HG03571 (cell line): ENCODE measurements around the gene MRTFA.
"Not testable (repeated sequence)": the region's sequence is repeated elsewhere in the genome, so short reads cannot be mapped to it uniquely, and the experiment has no call there.

Experiments
- ATAC-seq: cut with Tn5 transposase; IDR thresholded peaks from one replicate; pipeline ENCODE4 v1.9.1; 2021; ENCODE audit not compliant: unreplicated experiment

Gene MRTFA

DNA sequence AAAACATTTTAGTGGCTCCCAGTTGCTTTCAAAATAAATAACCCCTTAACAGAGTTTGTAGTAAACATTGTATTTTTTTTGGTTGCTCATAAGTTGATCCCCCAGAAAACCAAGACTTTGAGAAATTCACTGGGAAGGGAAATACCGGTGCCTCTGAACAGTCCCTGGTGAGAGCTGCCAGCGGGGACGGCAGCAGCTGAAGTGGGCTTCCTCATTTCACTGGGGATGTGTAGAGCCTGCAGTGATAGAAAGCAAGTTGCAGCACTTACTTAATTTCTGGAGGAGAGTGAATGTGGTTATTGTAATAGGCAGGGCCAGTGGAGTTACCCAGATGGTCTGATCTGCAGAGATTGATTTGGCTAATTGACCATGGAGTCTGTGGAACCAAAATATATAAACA lies 24.2 kb upstream of the MRTFA start:
- ATAC-seq = no peak

DNA sequence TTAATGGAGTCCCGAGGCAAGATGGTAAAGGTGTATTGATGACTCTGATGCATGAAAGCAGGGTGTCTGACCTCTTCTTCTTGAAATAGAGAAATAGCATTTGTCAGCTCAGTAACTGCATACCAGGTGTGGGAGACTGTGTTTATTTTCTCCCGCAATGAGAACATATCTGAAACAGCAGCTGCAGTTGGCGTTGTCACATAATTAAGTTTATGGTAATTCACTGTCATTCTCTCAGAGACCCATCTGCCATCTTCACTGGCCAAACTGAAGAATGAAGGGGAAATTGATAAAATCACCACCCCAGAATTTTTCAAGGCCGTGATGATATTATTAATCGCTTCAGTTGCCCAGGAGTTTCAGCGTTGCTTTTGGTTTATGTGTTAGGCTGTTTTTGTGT lies 22.6 kb upstream of the MRTFA start:
- no peak for ATAC-seq

DNA sequence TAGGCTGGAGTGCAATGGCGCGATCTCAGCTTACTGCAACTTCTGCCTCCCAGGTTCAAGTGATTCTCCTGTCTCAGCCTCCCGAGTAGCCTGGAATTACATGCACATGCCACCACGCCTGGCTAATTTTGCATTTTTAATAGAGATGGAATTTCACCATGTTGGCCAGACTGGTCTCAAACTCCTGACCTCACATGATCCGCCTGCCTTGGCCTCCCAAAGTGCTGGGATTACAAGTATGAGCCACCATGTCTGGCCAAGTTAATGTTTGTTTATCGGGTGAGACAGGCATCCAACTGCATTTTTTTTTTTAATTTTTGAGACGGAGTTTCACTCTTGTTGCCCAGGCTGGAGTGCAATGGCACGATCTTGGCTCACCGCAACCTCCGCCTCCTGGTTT lies 20.1 kb upstream of the MRTFA start:
- not testable (repeated sequence) for ATAC-seq

DNA sequence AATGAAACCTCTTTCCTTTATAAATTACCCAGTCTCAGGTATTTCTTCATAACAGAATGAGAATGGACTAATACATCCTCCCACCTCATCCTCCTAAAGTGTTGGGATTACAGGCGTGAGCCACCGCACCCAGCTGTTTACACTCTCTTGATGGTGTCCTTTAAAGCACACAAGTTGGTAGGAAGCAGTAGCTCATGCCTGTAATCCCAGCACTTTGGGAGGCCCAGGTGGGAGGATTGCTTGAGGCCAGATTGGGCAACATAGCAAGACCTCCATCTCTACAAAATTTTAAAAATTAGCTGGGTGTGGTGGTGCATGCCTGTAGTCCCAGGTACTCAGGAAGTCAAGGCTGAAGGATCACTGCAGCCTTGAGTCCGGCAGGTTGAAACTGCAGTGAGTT lies 19.4 kb upstream of the MRTFA start:
- ATAC-seq = not testable (repeated sequence)

DNA sequence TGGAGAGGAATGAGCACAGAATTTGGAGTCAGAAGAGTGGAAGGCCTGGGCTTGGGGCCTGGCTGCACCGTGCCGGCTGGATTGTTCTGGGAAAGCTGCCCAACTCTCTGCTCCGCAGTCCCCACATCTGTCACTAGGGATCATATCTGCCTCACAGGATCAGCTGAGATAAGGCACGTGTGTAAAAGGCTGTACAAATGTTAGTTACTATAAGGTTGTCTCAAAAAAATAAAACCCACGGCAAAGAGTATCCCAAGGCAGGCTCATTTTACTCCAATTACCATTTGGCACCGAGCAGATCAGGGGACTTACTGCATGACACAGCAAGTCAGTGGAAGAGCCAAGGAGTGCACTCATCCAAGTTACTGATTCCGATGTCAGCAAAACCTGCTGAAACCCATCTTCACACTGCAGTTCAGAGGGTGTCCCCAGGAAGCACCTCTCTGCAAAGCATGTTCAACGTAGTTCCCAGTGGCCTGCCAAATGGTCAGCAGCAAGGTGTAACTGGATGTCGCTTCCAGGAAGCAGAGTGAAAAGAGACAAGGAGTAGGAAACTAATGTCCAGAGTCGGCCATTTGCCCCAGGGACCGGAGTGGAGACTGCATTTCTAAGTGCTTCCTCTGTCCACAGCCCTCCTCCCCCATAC lies 18.1 kb upstream of the MRTFA start:
- no peak for ATAC-seq

DNA sequence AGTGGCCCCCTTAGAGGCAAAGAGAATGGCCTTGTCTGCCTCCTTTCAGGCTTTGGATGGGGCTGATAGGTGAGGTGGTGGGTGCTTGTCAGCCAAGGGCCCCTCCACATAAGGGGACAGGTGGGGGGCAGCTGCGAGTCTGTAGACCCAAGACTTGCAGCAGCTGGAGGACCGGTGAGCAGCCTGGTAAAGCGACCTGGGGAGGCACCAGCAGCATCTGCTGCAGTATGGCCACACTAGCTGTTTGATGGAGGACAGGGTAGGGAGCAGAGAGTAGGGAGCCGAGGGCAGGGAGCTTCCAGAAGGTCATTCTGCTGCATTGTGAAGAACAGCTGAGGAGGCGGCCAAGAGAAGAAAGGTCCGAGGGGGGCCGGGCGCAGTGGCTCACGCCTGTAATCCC lies 16.8 kb upstream of the MRTFA start:
- ATAC-seq = no peak

DNA sequence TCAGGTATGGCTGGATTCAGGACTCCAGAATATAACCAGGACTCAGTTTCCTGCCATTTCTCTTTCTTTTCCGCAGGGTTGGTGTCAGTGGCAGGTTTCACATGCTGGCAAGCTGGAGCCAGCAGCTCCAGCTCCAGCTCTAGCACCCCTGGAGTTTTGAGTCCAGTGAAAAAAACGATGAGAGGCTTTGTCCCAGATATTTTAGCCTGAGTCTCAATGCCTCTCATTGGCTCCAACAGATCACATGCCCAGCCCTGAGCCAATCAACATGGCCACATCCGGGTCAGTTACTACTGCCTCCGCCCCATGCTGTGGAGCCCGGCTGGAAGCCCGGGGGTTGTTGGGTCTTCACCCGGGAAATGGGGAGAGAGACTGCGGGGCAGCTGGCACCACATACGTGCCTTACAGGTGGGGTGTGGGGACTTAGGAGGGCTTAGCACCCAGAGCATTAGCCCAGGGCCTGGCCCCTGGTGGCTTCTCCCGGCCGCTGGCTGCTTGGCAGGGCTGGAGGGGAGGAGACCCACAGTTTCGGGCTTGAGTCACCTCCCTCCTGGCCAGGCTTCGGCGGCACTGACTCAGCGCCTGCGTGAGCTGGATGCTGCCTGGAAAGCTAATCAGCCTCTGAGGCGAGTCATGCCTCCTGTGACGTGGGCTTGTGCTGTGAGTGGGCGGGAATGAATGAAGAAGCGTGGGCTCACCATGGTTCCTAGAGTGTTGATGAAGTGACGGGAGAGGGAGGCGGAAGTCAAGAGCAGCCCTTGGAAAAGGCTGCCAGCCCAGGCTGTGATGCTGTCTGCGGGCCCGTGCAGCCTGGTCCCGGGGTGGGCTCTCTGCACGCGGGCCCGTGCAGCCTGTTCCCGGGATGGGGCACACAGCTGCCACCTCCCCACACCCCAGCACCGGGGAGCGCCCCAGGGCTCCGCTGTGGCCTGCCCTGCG lies 15.3 kb upstream of the MRTFA start:
- no peak for ATAC-seq

DNA sequence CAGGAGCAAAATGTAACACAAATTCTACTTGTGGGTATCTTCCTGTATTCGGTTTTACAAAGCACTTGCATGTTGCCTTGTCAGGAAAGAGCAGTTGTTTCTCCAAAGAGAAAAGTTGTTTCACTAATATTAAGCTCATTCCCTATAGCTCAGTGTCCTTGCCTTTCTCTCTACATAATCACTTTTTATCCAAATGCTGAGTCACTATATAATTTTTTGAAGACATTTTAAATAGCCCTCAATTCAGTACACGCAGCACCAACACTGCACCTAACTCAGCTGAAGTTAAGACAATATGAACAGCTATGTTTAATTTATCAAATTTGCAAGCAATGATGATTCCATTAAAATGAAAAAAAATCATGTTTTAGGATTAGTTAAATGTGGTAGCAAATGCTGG lies 14.5 kb upstream of the MRTFA start:
- ATAC-seq = no peak

DNA sequence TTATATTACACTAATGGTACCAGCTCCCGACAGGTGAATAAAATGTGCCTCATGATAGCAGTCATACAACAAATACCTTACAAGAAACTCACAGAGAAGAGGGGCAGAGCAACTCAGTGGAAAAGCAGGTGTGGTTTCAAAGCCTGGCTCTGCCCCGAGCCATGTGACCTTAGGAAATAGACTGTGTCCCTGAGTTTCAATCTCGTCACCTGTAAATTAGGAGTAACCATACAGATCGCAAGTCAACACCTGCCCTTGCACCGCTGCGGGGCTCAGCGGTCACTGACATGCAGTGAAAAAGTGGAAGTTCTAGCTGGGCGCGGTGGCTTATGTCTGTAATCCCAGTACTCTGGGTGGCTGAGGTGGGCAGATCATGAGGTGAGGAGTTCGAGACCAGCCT lies 11.9 kb upstream of the MRTFA start:
- no peak for ATAC-seq

DNA sequence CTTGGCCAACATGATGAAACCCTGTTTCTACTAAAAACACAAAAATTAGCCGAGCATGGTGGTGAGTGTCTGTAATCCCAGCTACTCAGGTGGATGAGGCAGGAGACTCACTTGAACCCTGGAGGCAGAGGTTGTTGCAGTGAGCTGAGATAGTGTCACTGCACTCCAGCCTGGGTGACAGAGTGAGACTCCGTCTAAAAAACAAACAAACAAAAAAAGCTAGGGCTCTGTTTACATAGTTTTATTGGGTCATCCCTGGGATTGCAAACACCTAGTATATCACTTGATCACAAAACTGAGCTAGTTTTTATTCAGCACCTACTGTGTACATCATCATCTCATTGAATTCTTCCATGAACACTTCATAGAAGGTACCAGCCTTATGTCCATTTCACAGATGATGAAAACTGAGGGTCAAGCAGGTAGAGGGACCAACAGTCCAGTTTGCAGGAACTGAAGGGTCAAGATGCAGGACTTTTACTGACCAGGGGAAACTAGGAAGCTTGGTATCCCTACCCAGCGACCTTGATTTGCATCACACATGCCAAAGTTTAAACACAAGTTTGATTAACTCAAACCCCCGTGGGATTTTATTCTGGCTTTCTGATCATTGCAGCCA lies 9.2 kb upstream of the MRTFA start:
- ATAC-seq = no peak

DNA sequence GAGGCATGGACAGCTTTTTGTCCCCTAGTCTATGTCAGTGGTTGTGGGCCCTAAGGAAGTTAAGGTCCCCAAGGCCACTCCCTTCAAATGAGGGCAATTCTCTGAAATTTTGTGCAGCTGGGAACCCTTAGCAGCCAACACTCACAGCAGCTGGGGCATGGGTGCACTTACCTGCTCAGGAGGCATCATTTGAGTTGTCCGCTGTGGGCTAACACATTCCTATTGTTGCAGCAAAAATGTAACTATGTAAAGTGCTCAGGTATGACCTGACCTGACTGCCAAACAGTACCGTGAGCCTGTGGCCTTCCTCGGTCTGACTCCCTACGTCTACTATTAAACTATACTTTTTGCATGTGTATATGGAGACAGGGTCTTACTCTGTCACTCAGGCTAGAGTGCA lies 5.8 kb upstream of the MRTFA start:
- ATAC-seq = no peak

DNA sequence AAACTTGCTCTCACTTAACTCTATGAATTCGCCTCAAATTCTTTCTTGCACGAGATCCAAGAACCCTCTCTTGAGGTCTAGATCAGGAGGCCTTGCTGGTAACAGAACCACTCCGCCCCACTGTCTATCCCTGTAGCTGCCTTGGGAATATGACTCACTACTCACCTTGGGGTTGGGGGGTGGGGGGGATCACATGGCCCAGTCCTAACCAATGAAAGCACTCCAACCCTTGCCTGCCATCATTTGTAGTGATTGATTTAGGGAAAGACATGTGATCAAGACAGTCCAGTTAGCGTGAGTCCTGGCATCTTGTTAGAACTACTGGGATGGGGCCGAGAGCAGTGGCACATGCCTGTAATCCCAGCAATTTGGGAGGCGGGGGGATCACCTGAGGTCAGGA lies 4.8 kb upstream of the MRTFA start:
- no peak for ATAC-seq

DNA sequence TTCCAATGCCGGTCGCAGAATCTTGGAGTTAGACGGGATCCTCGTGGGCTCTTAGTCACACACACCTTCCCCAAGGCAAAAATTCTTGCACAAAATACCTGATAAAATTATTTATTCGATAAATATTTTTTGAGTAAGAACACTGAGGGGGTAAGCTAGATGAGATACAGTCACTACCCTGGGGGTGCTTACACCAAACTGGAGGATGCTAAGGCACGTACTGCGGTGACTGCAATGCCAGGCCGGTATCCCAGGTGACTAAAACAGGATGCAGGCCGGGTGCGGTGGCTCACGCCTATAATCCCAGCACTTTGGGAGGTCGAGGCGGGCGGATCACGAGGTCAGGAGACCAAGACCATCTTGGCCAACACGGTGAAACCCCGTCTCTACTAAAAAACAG lies 1.7 kb upstream of the MRTFA start:
- no peak for ATAC-seq

DNA sequence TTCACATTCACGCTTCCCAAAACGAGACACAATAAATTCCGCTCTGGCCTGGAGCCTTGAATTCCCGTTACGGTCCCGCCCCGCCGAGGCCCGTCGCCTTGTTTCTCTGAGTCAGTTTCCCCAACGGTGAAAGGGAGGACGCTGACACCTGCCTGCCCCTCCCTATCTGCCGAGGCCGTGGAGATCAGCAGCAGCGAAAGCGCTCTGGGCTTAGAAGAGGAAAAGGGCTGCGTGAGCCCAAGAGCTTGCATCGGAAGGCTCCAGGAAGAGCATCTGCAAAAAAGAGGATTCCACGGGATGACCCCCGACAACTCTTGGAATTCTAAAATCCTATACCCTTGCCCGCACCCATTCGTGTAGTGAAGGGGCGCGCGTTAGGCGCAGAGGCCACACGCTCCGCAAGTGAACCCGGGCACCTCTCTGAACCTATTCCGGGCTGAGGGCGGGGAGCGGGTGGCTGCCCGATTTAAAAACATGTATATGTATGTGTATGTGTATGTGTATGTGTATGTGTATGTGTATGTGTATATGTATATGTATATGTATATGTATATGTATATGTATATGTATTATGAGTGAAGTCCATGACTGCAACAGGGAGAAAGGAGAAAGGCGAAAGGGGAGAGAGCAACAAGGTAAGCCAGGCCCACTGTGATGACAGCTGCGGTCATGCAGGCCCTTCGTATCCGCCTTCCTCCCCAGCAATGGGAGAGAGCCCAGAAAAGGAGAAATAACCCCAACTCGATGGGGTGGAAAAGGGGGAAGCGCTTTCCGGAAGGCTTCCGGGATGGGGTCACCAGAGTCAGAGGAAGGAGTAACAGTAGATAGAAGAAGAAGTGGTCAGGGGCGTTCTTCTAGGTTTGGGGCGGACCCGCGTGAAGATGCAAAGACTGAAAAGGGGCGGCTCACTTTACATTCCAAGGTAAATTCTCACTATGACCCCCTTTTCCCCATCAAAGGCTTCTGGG lies 948 bp upstream of the MRTFA start:
- ATAC-seq = peak; percentile 1

DNA sequence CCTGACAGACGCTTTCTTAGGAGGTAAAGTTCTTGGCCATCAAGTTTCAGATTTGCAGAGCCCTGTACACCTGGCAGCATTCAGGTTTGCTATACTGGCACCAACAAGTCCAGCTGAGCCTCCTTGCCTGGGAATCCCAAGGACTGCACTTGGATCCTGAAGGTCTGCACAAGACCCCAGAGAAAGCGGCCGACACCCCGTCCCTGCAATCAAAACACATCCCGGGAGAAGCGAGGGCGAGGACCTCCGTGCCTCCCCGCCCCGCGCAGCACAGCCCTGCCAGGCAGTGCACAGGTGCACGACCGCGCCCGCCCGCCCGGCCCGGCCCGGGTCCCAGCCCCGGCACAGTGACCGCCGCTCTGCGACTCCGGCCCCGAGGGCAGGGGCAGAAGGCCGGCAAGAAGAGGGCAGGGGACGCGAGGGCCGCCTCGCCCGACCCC lies 559 bp downstream of the MRTFA start:
- peak; percentile 9 for ATAC-seq

DNA sequence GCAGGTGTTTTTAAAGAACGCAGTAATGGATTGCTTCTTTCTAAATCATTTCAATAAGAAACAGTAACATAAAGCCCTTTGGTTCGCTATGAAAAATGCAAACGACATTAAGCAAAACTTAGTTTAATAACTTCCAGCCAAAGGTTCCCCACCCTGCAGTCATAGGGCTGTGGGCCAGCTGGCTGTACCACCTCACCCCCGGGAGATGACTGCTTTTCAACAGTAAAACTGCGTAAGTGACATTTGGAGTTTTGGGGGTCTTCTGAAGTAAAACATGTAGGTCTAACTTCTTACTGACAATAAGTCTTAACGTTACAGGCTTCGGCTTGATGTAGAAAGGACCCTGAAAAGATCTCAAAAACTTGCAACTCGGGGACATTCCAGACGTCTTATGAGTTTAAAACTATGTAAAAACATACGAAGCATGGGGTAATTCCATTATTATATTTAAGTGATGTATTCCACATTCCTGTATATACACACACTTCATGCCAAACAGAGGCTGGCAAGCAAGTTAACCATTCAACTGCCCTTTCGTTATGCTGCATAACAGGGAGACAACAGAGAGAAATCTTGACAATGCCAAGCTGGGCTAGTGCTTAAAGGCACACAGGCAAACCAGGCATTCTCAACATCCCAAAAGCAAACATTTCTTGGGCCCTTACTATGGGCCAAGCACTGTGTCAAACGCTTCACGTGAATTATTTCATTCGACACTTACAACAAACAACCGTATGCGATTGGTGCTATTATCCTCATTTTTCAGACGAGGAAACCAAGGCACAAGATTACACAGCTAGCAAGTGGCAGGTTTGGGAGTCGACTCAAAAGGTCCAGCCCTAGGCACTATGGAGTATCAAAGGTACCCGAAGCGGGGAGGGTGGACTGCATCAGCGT lies 1.2 kb downstream of the MRTFA start:
- no peak for ATAC-seq

DNA sequence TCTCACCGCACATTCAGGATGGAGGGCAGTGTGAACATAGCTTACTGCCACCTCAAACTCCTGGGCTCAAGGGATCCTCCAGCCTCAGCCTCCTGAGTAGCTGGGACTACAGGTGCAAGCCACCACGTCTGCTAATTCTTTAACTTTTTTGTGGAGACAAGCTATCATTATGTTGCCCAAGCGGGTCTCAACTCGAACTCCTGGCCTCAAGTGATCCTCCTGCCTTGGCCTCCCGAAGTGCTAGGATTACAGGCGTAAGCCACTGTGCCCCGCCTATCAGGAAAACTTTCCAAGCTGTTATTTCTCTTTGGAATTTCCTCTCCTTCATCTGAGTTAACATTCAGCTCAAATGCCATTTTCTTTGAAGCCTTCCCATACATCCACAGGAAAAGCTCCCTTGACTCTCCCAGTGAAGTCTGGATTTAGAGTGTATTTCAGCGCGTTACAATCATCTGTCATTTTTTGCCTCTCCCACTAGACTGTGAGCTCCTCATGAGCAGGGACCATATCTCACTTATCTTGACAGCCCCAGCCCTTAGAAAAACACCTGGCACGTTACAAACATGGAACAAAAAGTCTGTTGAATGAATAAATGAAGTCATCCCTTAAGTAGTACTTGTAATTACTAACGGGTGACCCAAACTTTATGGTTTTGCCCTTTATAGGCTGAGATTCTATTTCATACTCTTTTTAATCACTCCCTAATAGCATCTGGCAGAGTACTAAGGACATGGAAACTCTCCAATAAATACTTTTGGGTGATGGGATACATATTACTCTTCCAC lies 2.2 kb downstream of the MRTFA start:
- no peak for ATAC-seq

DNA sequence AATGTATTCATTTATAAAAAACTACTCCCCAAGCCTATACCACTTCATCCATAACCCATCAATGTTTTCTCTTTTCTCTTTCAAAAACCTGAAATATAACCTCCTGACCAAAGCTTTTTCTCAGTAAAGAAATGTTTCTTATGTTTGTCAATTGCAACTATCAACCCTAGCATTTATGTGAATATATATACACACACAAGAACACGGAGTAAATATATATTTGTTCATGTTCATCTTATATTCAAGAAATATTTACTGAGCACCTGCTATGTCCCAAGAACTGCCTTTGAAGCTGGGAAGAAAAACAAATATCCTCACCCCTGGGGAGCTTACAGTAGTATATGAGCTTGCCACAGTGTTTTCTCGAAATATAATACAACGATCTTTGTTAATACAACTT lies 3.5 kb downstream of the MRTFA start:
- no peak for ATAC-seq

DNA sequence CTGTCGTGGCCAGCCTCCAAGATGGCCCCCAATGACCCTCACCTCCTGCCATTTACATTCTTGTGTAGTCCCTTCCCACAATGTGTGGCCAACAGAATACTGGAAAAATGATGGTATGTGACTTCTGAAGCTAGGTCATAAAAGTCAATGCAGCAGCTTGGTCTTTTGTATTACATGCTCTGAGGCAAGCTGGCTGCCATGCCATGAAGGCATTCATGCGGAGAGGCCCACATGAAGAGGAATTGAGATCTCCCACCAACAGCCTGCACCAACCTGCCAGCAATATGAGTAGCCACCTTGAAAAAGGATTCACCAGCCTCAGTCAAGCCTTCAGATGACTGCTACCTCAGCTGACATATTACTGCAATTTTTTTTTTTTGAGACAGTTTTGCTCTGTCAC lies 4.6 kb downstream of the MRTFA start:
- no peak for ATAC-seq
